Mucosa of rectum (tissue), 2 donors: ENCODE results near the gene PDE4B.
"Not testable (repeated sequence)": the region's sequence is repeated elsewhere in the genome, so short reads cannot be mapped to it uniquely, and the experiment has no call there.

ENCODE experiments used
- H3K27ac ChIP-seq, 2 donors: one replicate each; pipeline ENCODE4 v1.7.0; 2013; ENCODE audit warnings: inconsistent platforms in 2 of 2, low read depth in 2 of 2, low read length in 2 of 2
- H3K27me3 ChIP-seq, 2 donors: one replicate each; pipeline ENCODE4 v1.7.0; 2013; ENCODE audit warnings: low read length in 2 of 2; ENCODE audit not compliant: control insufficient read depth in 2 of 2, insufficient read depth in 2 of 2
- H3K36me3 ChIP-seq, 2 donors: one replicate each; pipeline ENCODE4 v1.7.0; 2013; ENCODE audit warnings: low read length in 2 of 2; ENCODE audit not compliant: control insufficient read depth in 2 of 2, insufficient read depth in 2 of 2
- H3K4me1 ChIP-seq, 2 donors: one replicate each; pipeline ENCODE4 v1.7.0; 2013; ENCODE audit warnings: low read length in 2 of 2, mild to moderate bottlenecking in 1 of 2; ENCODE audit not compliant: control insufficient read depth in 2 of 2, insufficient read depth in 2 of 2
- H3K4me3 ChIP-seq, 2 donors: one replicate each; pipeline ENCODE4 v1.7.0; 2013; ENCODE audit warnings: low read length in 2 of 2
- H3K9ac ChIP-seq, 2 donors: one replicate each; pipeline ENCODE4 v1.7.0; 2013; ENCODE audit warnings: low read length in 2 of 2, low read depth in 1 of 2, mild to moderate bottlenecking in 1 of 2
- H3K9me3 ChIP-seq, 2 donors: one replicate each; pipeline ENCODE4 v1.7.0; 2013; ENCODE audit warnings: low read length in 2 of 2; ENCODE audit not compliant: control insufficient read depth in 2 of 2
- donor health status: healthy.
- donor health status: Normal muscosa, but diverticular disease.

Gene PDE4B

DNA sequence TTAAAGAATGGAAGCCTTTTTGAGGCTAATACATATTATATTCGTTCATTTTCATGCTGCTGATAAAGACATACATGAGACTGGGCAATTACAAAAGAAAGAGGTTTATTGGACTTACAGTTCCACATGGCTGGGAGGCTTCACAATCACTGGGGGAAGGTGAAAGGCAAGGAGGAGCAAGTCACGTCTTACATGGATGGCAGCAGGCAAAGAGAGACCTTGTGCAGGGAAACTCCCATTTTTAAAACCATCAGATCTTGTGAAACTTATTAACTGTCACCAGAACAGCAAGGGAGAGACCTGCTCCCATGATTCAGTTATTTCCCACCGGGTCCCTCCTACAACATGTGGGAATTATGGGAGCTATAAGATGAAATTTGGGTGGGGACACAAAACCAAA, 264.8 kb downstream of the PDE4B start:
- H3K9ac ChIP-seq, H3K27me3 ChIP-seq, H3K9me3 ChIP-seq, H3K4me3 ChIP-seq, H3K36me3 ChIP-seq, H3K27ac ChIP-seq, H3K4me1 ChIP-seq: not testable (repeated sequence)

DNA sequence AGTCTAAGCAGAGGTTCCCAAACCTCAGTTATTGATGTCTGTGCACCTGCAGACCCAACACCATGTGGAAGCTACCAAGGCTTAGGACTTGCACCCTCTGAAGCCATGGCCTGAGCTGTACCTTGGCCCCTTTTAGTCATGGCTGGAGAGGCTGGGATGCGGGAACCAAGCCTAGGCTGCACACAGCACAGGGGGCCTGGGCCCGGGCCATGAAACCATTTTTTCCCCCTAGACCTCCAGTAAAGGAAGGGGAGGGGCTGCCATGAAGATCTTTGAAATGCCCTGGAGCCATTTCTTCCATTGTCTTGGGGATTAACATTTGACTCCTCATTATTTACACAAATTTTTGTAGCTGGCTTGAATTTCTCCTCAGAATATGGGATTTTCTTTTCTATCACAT, 265.9 kb downstream of the PDE4B start:
- H3K9ac ChIP-seq: no peak overlapping the region
- no peaks in the 10 kb centered on the region for H3K36me3 ChIP-seq
- no peak overlapping the region for H3K27ac ChIP-seq
- no peaks in the 10 kb centered on the region for H3K4me1 ChIP-seq
- no peaks in the 10 kb centered on the region for H3K27me3 ChIP-seq
- H3K9me3 ChIP-seq: no peaks in the 10 kb centered on the region
- H3K4me3 ChIP-seq: no peak overlapping the region

DNA sequence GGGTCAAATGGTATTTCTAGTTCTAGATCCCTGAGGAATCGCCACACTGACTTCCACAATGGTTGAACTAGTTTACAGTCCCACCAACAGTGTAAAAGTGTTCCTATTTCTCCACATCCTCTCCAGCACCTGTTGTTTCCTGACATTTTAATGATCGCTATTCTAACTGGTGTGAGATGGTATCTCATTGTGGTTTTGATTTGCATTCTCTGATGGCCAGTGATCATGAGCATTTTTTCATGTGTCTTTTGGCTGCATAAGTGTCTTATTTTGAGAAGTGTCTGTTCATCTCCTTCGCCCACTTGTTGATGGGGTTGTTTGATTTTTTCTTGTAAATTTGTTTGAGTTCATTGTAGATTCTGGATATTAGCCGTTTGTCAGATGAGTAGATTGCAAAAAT, 274.5 kb downstream of the PDE4B start:
- not testable (repeated sequence) for H3K4me1 ChIP-seq, H3K4me3 ChIP-seq, H3K36me3 ChIP-seq, H3K9me3 ChIP-seq, H3K27ac ChIP-seq, H3K27me3 ChIP-seq, H3K9ac ChIP-seq

DNA sequence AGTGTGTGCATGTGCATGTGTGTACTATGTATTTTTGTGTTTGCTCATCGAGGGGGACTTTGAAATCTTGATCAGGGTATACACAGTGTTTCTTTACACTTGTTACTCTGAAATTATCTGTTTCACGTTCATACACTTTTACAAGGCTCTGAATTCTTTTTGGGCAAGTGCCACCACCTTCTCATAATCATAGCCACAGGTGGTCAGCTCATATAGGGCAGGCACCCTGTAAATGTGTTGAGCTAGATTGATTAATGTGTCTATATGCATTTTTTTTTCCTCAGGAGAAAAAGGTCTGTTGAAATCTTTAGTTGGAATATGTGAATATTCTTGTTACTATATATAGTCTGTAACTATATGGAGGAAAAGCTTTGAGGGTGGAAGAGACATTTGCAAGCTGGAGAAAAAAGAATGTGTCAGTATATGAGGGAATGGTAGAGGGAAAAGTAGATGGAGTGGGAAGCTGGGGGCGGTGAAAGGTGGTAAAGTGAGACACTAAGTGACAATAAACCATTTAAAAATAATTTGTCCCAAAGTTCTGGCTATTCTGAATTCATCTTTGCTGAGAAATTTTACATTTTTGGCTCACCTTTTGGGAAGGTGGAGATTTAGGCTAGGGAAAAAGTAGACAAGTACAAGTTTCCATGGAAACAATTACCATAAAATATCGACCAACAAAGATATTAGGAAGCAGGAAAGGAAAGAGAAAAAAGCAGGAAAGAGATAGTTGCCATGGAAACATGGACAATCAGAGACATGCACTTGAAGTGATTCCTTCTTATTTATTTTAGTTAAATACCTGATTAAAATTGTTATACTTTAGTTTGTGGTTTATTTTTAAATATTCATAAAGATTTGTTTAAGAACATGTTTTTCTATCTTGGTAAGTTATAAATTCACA, 277.5 kb downstream of the PDE4B start:
- Histone ChIP-seq H3K4me1 (no peaks in the 10 kb centered on the region), H3K9ac (no peak overlapping the region), H3K27ac (no peak overlapping the region)

DNA sequence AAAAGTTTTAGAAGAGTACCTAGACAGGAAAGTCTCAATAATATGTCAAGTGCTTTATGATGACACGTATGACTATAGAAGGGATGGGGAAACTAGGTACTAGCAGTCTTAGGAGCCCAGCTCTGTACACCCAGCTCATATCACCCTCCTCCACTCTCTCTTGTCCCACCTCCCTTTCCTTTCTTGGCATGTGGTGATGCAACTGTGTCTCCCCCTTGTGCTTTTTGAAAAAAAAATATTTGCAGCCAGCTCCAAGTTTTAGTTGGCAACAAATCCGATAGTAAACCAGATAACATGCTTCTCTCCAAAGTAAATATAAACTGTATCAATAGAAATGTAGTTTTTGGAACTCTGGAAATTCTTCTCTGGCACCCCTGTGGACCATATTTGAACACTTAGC, 280.7 kb downstream of the PDE4B start:
- Histone ChIP-seq H3K4me3 (no peak overlapping the region), H3K36me3 (no peaks in the 10 kb centered on the region), H3K9ac (no peak overlapping the region), H3K27ac (no peak overlapping the region), H3K4me1 (no peaks in the 10 kb centered on the region), H3K9me3 (no peaks in the 10 kb centered on the region), H3K27me3 (no peaks in the 10 kb centered on the region)

More for the DNA sequence above, 277.5 kb downstream of the PDE4B start:
- no peaks in the 10 kb centered on the region for H3K27me3 ChIP-seq
- no peaks in the 10 kb centered on the region for H3K36me3 ChIP-seq
- H3K4me3 ChIP-seq: no peak overlapping the region
- H3K9me3 ChIP-seq: no peaks in the 10 kb centered on the region

DNA sequence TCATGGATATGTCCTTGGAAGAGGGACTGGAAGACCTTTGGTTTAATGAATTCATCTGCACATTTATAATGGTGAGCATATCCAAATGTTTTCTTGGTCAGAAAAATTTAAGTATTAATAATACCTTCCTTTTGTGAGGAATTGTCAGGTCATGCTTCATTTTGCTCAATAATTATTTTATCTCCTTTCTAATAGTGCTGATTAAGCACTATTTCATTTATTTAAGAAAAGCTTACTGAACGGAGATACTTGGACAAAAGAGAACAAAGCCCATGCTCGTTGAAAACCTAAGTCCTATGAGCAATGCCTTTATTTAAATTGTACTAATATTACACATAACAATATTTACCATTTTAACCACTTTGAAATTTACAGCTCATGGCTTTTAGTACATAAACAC, 281.5 kb downstream of the PDE4B start:
- Histone ChIP-seq H3K9me3 (no peaks in the 10 kb centered on the region), H3K27me3 (no peaks in the 10 kb centered on the region), H3K27ac (no peak overlapping the region)

DNA sequence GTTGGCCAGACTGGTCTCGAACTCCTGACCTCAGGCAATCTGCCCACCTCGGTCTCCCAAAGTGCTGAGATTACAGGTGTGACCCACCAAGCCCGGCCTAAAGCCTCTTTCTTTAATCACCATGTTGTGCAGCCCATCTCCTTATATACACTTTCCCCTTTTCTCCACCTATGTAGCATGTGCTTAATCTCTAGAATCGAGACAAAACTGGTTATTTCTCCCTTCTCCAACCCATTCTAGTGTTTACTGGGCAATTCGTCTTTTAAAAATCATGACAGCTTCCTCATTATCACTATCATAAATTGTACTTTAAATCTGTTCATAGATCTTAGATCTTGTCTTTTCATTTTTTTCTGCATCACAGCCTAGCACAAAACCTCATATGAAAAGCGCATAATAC, 285.7 kb downstream of the PDE4B start:
- Histone ChIP-seq H3K27ac (no peak overlapping the region), H3K36me3 (no peaks in the 10 kb centered on the region), H3K4me1 (no peaks in the 10 kb centered on the region), H3K9me3 (no peaks in the 10 kb centered on the region), H3K9ac (no peak overlapping the region), H3K4me3 (no peak overlapping the region), H3K27me3 (no peaks in the 10 kb centered on the region)

More for the DNA sequence above, 281.5 kb downstream of the PDE4B start:
- no peak overlapping the region for H3K4me3 ChIP-seq
- no peaks in the 10 kb centered on the region for H3K4me1 ChIP-seq
- H3K9ac ChIP-seq: no peak overlapping the region
- no peaks in the 10 kb centered on the region for H3K36me3 ChIP-seq

GRCh38 chr1:66083003-66083402, 290.3 kb downstream of the PDE4B start:
- Histone ChIP-seq H3K27ac (no peak overlapping the region), H3K36me3 (no peaks in the 10 kb centered on the region)

DNA sequence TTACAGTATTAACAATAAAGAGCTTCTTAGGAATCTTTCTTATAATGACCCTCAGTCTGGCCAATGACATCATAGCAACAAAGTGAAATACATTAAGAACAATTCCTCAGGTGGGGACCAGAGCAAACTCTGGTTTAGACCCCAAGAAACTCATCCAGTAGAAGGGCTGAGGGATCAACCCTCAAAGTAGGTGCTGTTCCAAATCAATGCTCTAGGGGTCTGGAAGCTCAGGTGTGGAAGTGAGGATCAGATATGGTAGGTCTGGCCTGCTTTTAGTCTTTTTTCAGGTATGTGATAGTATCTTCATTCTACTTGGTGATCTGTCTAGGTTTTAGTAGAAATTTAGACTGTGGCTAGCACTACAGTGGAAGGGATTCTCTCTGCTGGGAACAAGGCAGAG, 291.7 kb downstream of the PDE4B start:
- Histone ChIP-seq H3K9ac (no peak overlapping the region), H3K36me3 (no peaks in the 10 kb centered on the region), H3K27ac (no peak overlapping the region), H3K9me3 (no peaks in the 10 kb centered on the region), H3K4me3 (no peak overlapping the region), H3K27me3 (no peaks in the 10 kb centered on the region), H3K4me1 (no peaks in the 10 kb centered on the region)

More at GRCh38 chr1:66083003-66083402, 290.3 kb downstream of the PDE4B start:
- Histone ChIP-seq H3K9me3 (no peaks in the 10 kb centered on the region), H3K9ac (no peak overlapping the region), H3K27me3 (no peaks in the 10 kb centered on the region), H3K4me1 (no peaks in the 10 kb centered on the region), H3K4me3 (no peak overlapping the region)

- H3K9ac ChIP-seq: no peak overlapping the region
- H3K4me3 ChIP-seq: no peak overlapping the region
- H3K36me3 ChIP-seq: no peaks in the 10 kb centered on the region
- no peaks in the 10 kb centered on the region for H3K9me3 ChIP-seq
- H3K4me1 ChIP-seq: no peaks in the 10 kb centered on the region
- H3K27me3 ChIP-seq: no peaks in the 10 kb centered on the region
- no peak overlapping the region for H3K27ac ChIP-seq
Measured at GRCh38 chr1:66085600-66085999, 292.9 kb downstream of the PDE4B start.
